ENCODE measurements around the gene ASCL5.
A peak's percentile ranks its signal among the peaks of the same experiment; 100 is the strongest.

ASCL5 gene

GRCh38 chr1:201112926-201113325 is 14.1 kb downstream of the ASCL5 start:
- TF ChIP-seq SUZ12 (IDR thresholded peaks at IDR 0.05; ENCODE audit: extremely low read depth, insufficient read depth, insufficient read length), result no peak
- no peak for TF ChIP-seq YY1 (IDR thresholded peaks at IDR 0.05; ENCODE audit: insufficient read depth, insufficient read length)
- TF ChIP-seq ZNF274 (IDR thresholded peaks at IDR 0.05; ENCODE audit: low read depth, low read length), result no peak
- H3K27me3 ChIP-seq (ENCODE audit: insufficient read depth, insufficient read length), result peaks cover 72% of the 10 kb centered on the region
- no peak for DNase-seq (ENCODE audit: low read depth, low spot score)
- no peak overlapping the region for H3K4me3 ChIP-seq (ENCODE audit: insufficient read length, low read depth)
- H3K9ac ChIP-seq (ENCODE audit: insufficient read length, low read depth), result no peak overlapping the region
- H3K36me3 ChIP-seq (ENCODE audit: insufficient read depth, insufficient read length, low read length), result no peaks in the 10 kb centered on the region
- no peaks in the 10 kb centered on the region for H3K9me3 ChIP-seq (ENCODE audit: insufficient read depth, low read length)
- peaks cover 25% of the 10 kb centered on the region for H3K4me1 ChIP-seq (ENCODE audit: insufficient read depth, insufficient read length)

GRCh38 chr1:201112173-201112731 is 14.7 kb downstream of the ASCL5 start, which contains the start of gene CACNA1S:
Gene CACNA1S (minus strand): TSS chr1:201112426. CDS start chr1:201112339, 87 bp downstream.
- TF ChIP-seq YY1 (IDR thresholded peaks at IDR 0.05; ENCODE audit: insufficient read depth, insufficient read length) (no peak), ZNF274 (IDR thresholded peaks at IDR 0.05; ENCODE audit: low read depth, low read length) (no peak), SUZ12 (IDR thresholded peaks at IDR 0.05; ENCODE audit: extremely low read depth, insufficient read depth, insufficient read length) (no peak)
- DNase-seq (ENCODE audit: low read depth, low spot score), result no peak
- no peaks in the 10 kb centered on the region for H3K9me3 ChIP-seq (ENCODE audit: insufficient read depth, low read length)
- peaks cover 73% of the 10 kb centered on the region for H3K27me3 ChIP-seq (ENCODE audit: insufficient read depth, insufficient read length)
- H3K4me1 ChIP-seq (ENCODE audit: insufficient read depth, insufficient read length), result peaks cover 28% of the 10 kb centered on the region
- peak within 1 kb of the TSS; percentile 61 for H3K9ac ChIP-seq (ENCODE audit: insufficient read length, low read depth)
- no peak within 1 kb of the TSS for H3K4me3 ChIP-seq (ENCODE audit: insufficient read length, low read depth)
- no peaks in the 10 kb centered on the region for H3K36me3 ChIP-seq (ENCODE audit: insufficient read depth, insufficient read length, low read length)

GRCh38 chr1:201111672-201112071 is 15.3 kb downstream of the ASCL5 start:
- Histone ChIP-seq H3K9ac (ENCODE audit: insufficient read length, low read depth) (no peak overlapping the region), H3K27me3 (ENCODE audit: insufficient read depth, insufficient read length) (peaks cover 76% of the 10 kb centered on the region), H3K9me3 (ENCODE audit: insufficient read depth, low read length) (no peaks in the 10 kb centered on the region), H3K36me3 (ENCODE audit: insufficient read depth, insufficient read length, low read length) (no peaks in the 10 kb centered on the region), H3K4me3 (ENCODE audit: insufficient read length, low read depth) (no peak overlapping the region), H3K4me1 (ENCODE audit: insufficient read depth, insufficient read length) (peaks cover 29% of the 10 kb centered on the region)
- TF ChIP-seq YY1 (IDR thresholded peaks at IDR 0.05; ENCODE audit: insufficient read depth, insufficient read length) (no peak), SUZ12 (IDR thresholded peaks at IDR 0.05; ENCODE audit: extremely low read depth, insufficient read depth, insufficient read length) (no peak), ZNF274 (IDR thresholded peaks at IDR 0.05; ENCODE audit: low read depth, low read length) (no peak)
- no peak for DNase-seq (ENCODE audit: low read depth, low spot score)

- no peak overlapping the region for H3K4me3 ChIP-seq (ENCODE audit: insufficient read length, low read depth)
- TF ChIP-seq YY1 (IDR thresholded peaks at IDR 0.05; ENCODE audit: insufficient read depth, insufficient read length) (no peak), ZNF274 (IDR thresholded peaks at IDR 0.05; ENCODE audit: low read depth, low read length) (no peak), SUZ12 (IDR thresholded peaks at IDR 0.05; ENCODE audit: extremely low read depth, insufficient read depth, insufficient read length) (no peak)
- H3K36me3 ChIP-seq (ENCODE audit: insufficient read depth, insufficient read length, low read length), result no peaks in the 10 kb centered on the region
These were observed 15.8 kb downstream of the ASCL5 start for GRCh38 chr1:201111156-201111555.

GRCh38 chr1:201110616-201111015 is 16.4 kb downstream of the ASCL5 start:
- TF ChIP-seq YY1 (IDR thresholded peaks at IDR 0.05; ENCODE audit: insufficient read depth, insufficient read length) (no peak), SUZ12 (IDR thresholded peaks at IDR 0.05; ENCODE audit: extremely low read depth, insufficient read depth, insufficient read length) (no peak), ZNF274 (IDR thresholded peaks at IDR 0.05; ENCODE audit: low read depth, low read length) (no peak)
- H3K36me3 ChIP-seq (ENCODE audit: insufficient read depth, insufficient read length, low read length), result no peaks in the 10 kb centered on the region

More at GRCh38 chr1:201111156-201111555, 15.8 kb downstream of the ASCL5 start:
- Histone ChIP-seq H3K9ac (ENCODE audit: insufficient read length, low read depth) (no peak overlapping the region), H3K27me3 (ENCODE audit: insufficient read depth, insufficient read length) (peaks cover 76% of the 10 kb centered on the region), H3K9me3 (ENCODE audit: insufficient read depth, low read length) (no peaks in the 10 kb centered on the region), H3K4me1 (ENCODE audit: insufficient read depth, insufficient read length) (peaks cover 33% of the 10 kb centered on the region)
- no peak for DNase-seq (ENCODE audit: low read depth, low spot score)

GRCh38 chr1:201110138-201110537 is 16.8 kb downstream of the ASCL5 start:
- no peak overlapping the region for H3K4me3 ChIP-seq (ENCODE audit: insufficient read length, low read depth)
- H3K9me3 ChIP-seq (ENCODE audit: insufficient read depth, low read length), result no peaks in the 10 kb centered on the region
- no peak for TF ChIP-seq YY1 (IDR thresholded peaks at IDR 0.05; ENCODE audit: insufficient read depth, insufficient read length)
- no peak for TF ChIP-seq ZNF274 (IDR thresholded peaks at IDR 0.05; ENCODE audit: low read depth, low read length)
- TF ChIP-seq SUZ12 (IDR thresholded peaks at IDR 0.05; ENCODE audit: extremely low read depth, insufficient read depth, insufficient read length), result no peak
- no peak for DNase-seq (ENCODE audit: low read depth, low spot score)
- H3K27me3 ChIP-seq (ENCODE audit: insufficient read depth, insufficient read length), result peaks cover 76% of the 10 kb centered on the region
- H3K36me3 ChIP-seq (ENCODE audit: insufficient read depth, insufficient read length, low read length), result no peaks in the 10 kb centered on the region
- H3K9ac ChIP-seq (ENCODE audit: insufficient read length, low read depth), result no peak overlapping the region
- peaks cover 28% of the 10 kb centered on the region for H3K4me1 ChIP-seq (ENCODE audit: insufficient read depth, insufficient read length)

More at GRCh38 chr1:201110616-201111015, 16.4 kb downstream of the ASCL5 start:
- Histone ChIP-seq H3K9ac (ENCODE audit: insufficient read length, low read depth) (no peak overlapping the region), H3K27me3 (ENCODE audit: insufficient read depth, insufficient read length) (peaks cover 76% of the 10 kb centered on the region), H3K4me3 (ENCODE audit: insufficient read length, low read depth) (no peak overlapping the region), H3K4me1 (ENCODE audit: insufficient read depth, insufficient read length) (peaks cover 33% of the 10 kb centered on the region), H3K9me3 (ENCODE audit: insufficient read depth, low read length) (no peaks in the 10 kb centered on the region)
- DNase-seq (ENCODE audit: low read depth, low spot score), result no peak

- peaks cover 28% of the 10 kb centered on the region for H3K4me1 ChIP-seq (ENCODE audit: insufficient read depth, insufficient read length)
- no peaks in the 10 kb centered on the region for H3K36me3 ChIP-seq (ENCODE audit: insufficient read depth, insufficient read length, low read length)
- H3K4me3 ChIP-seq (ENCODE audit: insufficient read length, low read depth), result no peak overlapping the region
- TF ChIP-seq SUZ12 (IDR thresholded peaks at IDR 0.05; ENCODE audit: extremely low read depth, insufficient read depth, insufficient read length) (no peak), YY1 (IDR thresholded peaks at IDR 0.05; ENCODE audit: insufficient read depth, insufficient read length) (no peak), ZNF274 (IDR thresholded peaks at IDR 0.05; ENCODE audit: low read depth, low read length) (no peak)
- no peak overlapping the region for H3K9ac ChIP-seq (ENCODE audit: insufficient read length, low read depth)
- DNase-seq (ENCODE audit: low read depth, low spot score), result no peak
- H3K9me3 ChIP-seq (ENCODE audit: insufficient read depth, low read length), result no peaks in the 10 kb centered on the region
- H3K27me3 ChIP-seq (ENCODE audit: insufficient read depth, insufficient read length), result peaks cover 76% of the 10 kb centered on the region
These were observed 17.3 kb downstream of the ASCL5 start for GRCh38 chr1:201109651-201110050.
